NCI-H226 (cell line): ENCODE measurements around the gene FNIP1.
"Not testable (repeated sequence)": the region's sequence is repeated elsewhere in the genome, so short reads cannot be mapped to it uniquely, and the experiment has no call there.

Experiments used
- DNase-seq: peaks from one replicate; pipeline ENCODE4 v3.0.0-alpha.2; 2015

The FNIP1 gene

DNA sequence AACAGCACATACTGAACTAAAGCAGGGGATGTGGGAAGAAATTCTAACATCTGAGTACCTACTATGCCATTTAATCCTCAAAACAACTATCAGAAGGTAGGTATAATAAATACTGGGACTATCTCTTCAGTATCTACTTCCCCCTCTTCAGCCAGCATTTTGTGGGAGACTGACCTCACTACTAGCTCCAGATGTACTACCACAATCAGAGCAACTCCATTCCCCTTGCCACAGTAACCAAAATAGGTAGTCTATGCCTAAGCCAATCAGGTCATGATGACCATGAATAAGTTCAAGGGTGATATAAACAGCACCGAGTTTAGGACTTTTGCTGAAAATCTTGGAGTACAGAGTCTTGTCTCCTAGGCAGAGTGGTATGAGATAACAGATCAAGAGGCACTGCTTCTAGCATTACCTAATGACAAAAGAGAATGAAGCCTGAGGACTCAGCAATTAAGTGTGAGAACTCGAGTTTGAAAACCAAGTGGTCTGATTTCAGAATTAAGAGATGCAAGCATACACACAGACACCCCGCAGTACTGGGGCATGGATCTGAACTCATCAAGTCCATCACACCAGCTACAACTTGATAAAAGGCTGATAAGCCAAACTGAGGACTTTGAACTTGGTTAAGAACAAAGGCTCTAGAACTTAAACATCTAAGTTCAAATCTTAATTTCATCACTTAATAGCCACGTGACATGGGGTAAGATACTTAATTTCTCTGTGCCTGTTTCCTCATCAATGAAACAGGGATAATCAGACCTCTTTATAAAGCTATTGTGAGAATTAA lies 9.7 kb downstream of the FNIP1 start:
- no peak for DNase-seq

- DNase-seq, result no peak
Measured at GRCh38 chr5:131786036-131786435, 10.8 kb downstream of the FNIP1 start.

- no peak for DNase-seq
Measured at GRCh38 chr5:131783874-131784273, 12.9 kb downstream of the FNIP1 start.

- DNase-seq, result no peak
Measured at GRCh38 chr5:131783357-131783756, 13.5 kb downstream of the FNIP1 start.

DNA sequence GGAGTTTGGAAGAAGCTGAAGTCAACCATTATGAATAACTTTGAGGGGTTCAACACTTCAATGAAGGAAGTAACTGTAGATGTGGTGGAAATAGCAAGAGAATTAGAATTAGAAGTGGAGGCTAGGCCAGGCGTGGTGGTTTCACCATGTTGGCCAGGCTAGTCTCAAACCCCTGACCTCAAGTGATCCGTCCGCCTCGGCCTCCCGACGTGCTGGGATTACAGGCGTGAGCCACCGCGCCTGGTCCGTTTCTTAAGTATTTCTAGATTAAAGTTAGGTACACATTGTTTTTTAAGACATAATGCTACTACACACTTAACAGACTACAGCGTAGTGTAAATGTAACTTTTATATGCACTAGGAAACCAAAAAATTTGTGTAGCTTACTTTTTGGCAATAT lies 14.1 kb downstream of the FNIP1 start:
- no peak for DNase-seq

- DNase-seq, result not testable (repeated sequence)
Measured at GRCh38 chr5:131778141-131778540, 18.7 kb downstream of the FNIP1 start.

- no peak for DNase-seq
Measured at GRCh38 chr5:131776450-131776849, 20.4 kb downstream of the FNIP1 start.

DNA sequence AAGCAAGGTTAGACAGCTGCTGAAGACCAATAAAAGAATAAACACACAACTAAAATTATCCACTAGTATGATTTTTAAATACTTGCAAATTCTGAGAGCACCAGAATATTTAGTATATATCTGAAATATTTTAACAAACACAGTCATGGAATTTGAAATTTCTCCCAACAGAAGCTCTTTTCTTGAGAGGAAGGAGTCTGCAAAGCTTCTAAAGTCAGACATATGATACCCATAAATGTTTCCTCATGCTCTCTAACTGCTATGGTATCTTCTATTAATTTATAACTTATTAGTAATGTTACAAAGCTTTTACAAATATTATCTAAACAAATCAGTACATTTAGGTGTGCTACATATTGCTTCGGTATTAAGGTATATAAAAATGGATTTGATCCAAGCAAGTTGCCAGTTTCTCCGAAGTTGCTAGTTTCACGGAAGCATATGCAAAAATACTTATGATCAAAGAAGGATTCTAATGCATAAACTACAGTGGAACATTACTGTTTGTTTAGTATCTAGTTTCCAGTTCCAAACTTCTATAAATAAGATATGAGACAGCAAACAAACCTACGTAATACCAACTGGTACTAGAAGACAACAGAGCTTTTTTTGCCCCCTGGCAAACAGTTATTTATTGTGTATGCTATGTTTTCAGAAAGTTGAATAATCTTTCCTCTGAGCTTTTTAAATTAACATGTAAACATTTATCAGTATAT lies 22.0 kb downstream of the FNIP1 start:
- no peak for DNase-seq

GRCh38 chr5:131773805-131774204 lies 23.0 kb downstream of the FNIP1 start:
- peak; percentile 36 for DNase-seq

GRCh38 chr5:131771692-131772091 lies 25.1 kb downstream of the FNIP1 start:
- no peak for DNase-seq

DNA sequence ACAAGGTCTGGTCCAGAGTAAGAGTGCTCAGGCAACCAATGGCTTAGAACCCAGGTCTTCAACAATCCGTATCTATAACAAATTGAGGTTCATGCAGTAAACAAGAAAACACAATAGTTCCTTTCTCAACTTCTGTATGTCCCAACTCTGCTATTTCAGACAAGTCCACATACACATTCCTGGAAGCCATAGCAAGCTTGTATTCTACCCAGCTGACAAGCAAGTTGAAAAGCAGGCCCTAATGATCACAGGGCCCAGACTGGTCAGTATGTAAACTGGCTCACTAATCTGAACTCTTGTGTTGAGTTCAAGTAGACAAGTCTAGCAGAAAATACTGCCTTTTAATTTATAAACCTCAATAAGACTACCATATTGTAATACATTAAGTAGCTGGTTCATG lies 26.9 kb downstream of the FNIP1 start:
- no peak for DNase-seq

DNA sequence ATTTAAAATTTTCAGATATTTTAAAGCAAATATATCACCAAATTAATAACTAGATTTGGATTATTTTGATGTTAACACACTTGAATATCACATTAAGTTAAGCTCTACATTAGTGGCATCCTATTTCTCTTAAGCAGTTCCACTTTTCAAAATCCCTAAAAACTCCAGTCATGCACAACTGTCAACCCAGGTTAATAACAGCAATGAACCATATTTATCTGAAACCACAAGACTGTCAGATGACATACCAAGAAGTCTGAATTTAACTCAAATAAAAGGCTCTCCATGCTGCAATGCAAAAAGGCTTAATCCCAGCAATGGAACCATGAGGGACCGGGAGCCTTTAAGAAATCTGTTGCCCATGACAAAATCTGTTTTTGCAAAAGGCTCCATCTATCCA lies 27.5 kb downstream of the FNIP1 start:
- no peak for DNase-seq

DNA sequence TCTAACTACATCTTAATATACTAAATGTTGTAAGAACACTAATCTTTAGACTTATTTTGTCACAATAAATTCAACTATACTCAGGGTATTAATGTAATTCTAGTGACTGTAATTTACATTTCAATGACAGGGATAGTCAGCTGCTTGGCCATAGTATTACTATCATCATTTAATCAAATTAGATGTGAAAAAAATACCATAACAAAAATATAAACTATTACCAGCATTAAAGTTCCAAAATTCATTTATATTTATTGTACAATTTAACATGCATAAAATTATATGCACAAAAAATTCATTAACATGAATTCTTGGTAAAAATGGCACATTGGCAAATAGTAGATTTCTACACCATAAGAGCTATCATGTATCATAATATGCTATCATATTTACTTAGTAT lies 28.9 kb downstream of the FNIP1 start:
- no peak for DNase-seq

DNA sequence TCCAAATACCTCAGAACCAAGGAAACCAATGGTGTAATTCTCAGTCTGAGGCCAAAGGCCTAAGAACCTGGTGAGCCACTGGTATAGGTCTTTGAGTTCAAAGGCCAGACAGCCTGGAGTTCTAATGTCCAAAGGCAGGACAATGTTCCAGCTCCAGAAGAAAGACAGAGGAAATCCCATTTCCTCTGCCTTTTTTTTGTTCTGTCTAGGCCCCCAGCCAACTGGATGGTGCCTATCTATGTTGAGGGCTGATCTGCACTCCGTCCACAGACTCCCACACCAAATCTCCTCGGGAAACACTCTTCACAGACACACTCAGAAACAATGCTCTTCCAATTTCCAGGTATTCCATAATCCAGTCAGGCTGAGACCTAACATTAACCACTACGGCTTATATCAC lies 30.1 kb downstream of the FNIP1 start:
- peak; percentile 26 for DNase-seq

GRCh38 chr5:131765261-131765660 lies 31.6 kb downstream of the FNIP1 start:
- DNase-seq, result no peak

- DNase-seq, result no peak
Measured at GRCh38 chr5:131763968-131764367, 32.8 kb downstream of the FNIP1 start.

- no peak for DNase-seq
Measured at GRCh38 chr5:131760793-131761192, 36.0 kb downstream of the FNIP1 start.

DNA sequence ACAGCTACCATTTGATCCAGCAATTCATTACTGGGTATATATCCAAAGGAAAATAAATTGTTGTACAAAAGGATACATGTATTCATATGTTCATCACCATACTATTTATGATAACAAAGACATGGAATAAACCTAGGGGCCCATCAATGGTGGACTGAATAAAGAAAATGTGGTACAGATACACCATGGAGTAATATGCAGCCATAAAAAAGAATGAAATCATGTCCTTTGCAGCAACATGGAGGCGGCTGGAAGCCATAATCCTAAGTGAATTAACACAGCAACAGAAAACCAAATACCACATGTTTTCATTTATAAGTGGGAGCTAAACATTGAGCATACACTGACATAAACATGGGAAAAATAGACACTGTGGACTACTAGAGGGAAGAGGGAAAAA lies 37.1 kb downstream of the FNIP1 start:
- no peak for DNase-seq

- DNase-seq, result no peak
Measured at GRCh38 chr5:131758520-131758900, 38.3 kb downstream of the FNIP1 start.

- no peak for DNase-seq
Measured at GRCh38 chr5:131757830-131758519, 38.8 kb downstream of the FNIP1 start.

DNA sequence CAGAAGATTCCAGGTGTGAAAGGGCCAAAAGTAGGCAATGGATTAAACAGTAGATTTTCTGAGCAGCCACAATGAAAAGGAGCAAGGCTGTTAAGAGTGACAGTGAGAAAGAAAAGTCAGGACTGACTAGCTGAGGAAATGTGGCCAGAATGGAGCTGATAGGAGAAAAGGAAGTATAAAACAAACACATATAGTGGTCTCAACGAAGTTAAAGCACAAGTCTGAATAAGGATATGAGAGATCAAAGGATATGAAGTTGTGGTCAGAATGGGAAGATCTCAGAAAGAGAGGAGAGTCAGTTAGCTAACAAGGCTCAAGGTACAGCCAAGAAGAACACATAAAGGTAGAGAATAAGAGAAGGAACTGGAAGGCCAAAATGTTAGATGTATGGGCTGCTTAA lies 39.9 kb downstream of the FNIP1 start:
- no peak for DNase-seq

DNA sequence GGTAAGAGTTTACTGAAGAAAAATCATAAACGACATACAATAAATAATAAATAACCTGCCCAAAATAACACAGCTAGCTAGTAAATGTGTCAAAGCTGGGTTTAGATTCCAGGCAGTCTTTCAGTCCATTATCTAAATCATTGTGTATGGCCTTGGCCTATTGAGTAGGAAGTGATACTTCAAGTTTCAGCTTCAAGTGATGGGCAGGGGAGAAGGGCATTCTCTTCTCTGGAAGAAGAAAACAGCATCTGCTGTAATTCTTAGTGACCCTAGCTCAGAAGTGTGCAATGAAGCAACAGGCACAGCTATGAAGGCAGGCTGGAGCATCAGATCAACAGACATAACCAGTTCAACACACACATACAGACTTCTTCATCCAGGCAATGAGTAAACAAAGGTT lies 42.5 kb downstream of the FNIP1 start:
- no peak for DNase-seq

DNA sequence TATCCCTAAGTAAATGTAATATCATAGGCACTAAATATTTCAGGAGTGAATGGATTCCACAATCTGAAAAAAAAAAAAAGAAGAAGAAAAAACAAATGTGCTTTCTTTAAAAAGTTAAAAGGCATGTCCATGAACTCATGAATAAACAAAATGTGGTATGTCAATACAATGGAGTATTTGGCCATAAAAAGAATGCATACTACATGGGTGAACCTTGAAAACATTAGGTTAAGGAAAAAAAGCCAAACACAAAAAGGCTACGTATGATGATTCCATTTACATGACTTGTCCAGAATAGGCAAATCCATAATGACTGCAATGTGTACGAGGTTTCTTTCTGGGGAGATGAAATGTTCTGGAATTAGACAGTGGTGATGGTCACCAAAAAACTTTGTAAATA lies 45.3 kb downstream of the FNIP1 start:
- DNase-seq, result no peak
